HEK293 (cell line): Measurements from ENCODE around the gene DISC1.

Source experiments
- FEZF1 ChIP-seq: fragments of 450-650 bp; formaldehyde crosslinking; IDR thresholded peaks from 2 replicates; pipeline ENCODE4 v1.5.1; 2016; ENCODE audit warnings: missing biosample characterization, missing genetic modification characterization
- IKZF3 ChIP-seq: fragments of 450-650 bp; IDR thresholded peaks from 2 replicates; pipeline ENCODE4 v1.5.0; 2018; ENCODE audit warnings: missing biosample characterization, mild to moderate bottlenecking, missing genetic modification characterization, moderate library complexity
- PRDM1 ChIP-seq: fragments of 450-650 bp; formaldehyde crosslinking; IDR thresholded peaks from 2 replicates; pipeline ENCODE4; 2016; ENCODE audit warnings: missing biosample characterization, missing genetic modification characterization
- TRIM28 ChIP-seq: IDR thresholded peaks from 2 replicates; pipeline ENCODE4 v1.6.1; 2011; ENCODE audit warnings: low read length, control low read depth, borderline replicate concordance
- ZEB2 ChIP-seq: fragments of 450-650 bp; formaldehyde crosslinking; IDR thresholded peaks from 2 replicates; pipeline ENCODE4 v1.5.1; 2016; ENCODE audit warnings: missing biosample characterization, missing genetic modification characterization
- ZNF133 ChIP-seq: fragments of 450-650 bp; formaldehyde crosslinking; IDR thresholded peaks from 2 replicates; pipeline ENCODE4 v1.5.1; 2016; ENCODE audit warnings: missing biosample characterization, missing genetic modification characterization
- ZNF175 ChIP-seq: fragments of 450-650 bp; formaldehyde crosslinking; IDR thresholded peaks from 2 replicates; pipeline ENCODE4 v1.5.1; 2016; ENCODE audit warnings: missing biosample characterization, missing genetic modification characterization
- ZNF18 ChIP-seq: fragments of 450-650 bp; formaldehyde crosslinking; IDR thresholded peaks from 2 replicates; pipeline ENCODE4 v1.5.1; 2016; ENCODE audit warnings: missing biosample characterization, missing genetic modification characterization
- ZNF184 ChIP-seq: fragments of 450-650 bp; IDR thresholded peaks from 2 replicates; pipeline ENCODE4 v1.5.1; 2018; ENCODE audit warnings: missing biosample characterization, mild to moderate bottlenecking, missing genetic modification characterization
- ZNF211 ChIP-seq: fragments of 450-650 bp; formaldehyde crosslinking; IDR thresholded peaks from 2 replicates; pipeline ENCODE4 v1.5.1; 2016; ENCODE audit warnings: low read depth, missing biosample characterization, missing genetic modification characterization
- ZNF223 ChIP-seq: fragments of 450-650 bp; formaldehyde crosslinking; IDR thresholded peaks from 2 replicates; pipeline ENCODE4 v1.5.1; 2016; ENCODE audit warnings: missing biosample characterization, missing genetic modification characterization
- ZNF23 ChIP-seq: fragments of 450-650 bp; formaldehyde crosslinking; IDR thresholded peaks from 2 replicates; pipeline ENCODE4 v1.5.1; 2016; ENCODE audit warnings: missing biosample characterization, missing genetic modification characterization, borderline replicate concordance
- ZNF24 ChIP-seq: fragments of 450-650 bp; formaldehyde crosslinking; IDR thresholded peaks from 2 replicates; pipeline ENCODE4 v1.5.1; 2016; ENCODE audit warnings: missing biosample characterization, missing genetic modification characterization
- ZNF248 ChIP-seq: fragments of 450-650 bp; formaldehyde crosslinking; IDR thresholded peaks from 2 replicates; pipeline ENCODE4 v1.5.1; 2017; ENCODE audit warnings: missing biosample characterization, missing genetic modification characterization
- ZNF266 ChIP-seq: fragments of 450-650 bp; formaldehyde crosslinking; IDR thresholded peaks from 2 replicates; pipeline ENCODE4 v1.5.1; 2016; ENCODE audit warnings: missing biosample characterization, missing genetic modification characterization, low read depth
- ZNF274 ChIP-seq, 2 experiments: fragments of 200-500 bp in 1 of 2; fragments of 450-650 bp in 1 of 2; sonication (Bioruptor generic) in 1 of 2; formaldehyde crosslinking in 1 of 2; IDR thresholded peaks; 2 replicates each; pipeline versions ENCODE4 v1.5.1 to v1.6.1; 2014 to 2016; ENCODE audit warnings: borderline replicate concordance in 1 of 2, inconsistent platforms in 1 of 2, low read length in 1 of 2, missing biosample characterization in 1 of 2, missing genetic modification characterization in 1 of 2
- ZNF280C ChIP-seq: fragments of 450-650 bp; formaldehyde crosslinking; IDR thresholded peaks from 2 replicates; pipeline ENCODE4 v1.5.1; 2016; ENCODE audit warnings: missing biosample characterization, missing genetic modification characterization
- ZNF404 ChIP-seq: fragments of 450-650 bp; formaldehyde crosslinking; IDR thresholded peaks from 2 replicates; pipeline ENCODE4 v1.5.1; 2017; ENCODE audit warnings: missing biosample characterization, missing genetic modification characterization
- ZNF416 ChIP-seq: fragments of 450-650 bp; formaldehyde crosslinking; IDR thresholded peaks from 2 replicates; pipeline ENCODE4 v1.5.1; 2016; ENCODE audit warnings: missing biosample characterization, missing genetic modification characterization
- ZNF600 ChIP-seq: fragments of 450-650 bp; formaldehyde crosslinking; IDR thresholded peaks from 2 replicates; pipeline ENCODE4 v1.5.1; 2016; ENCODE audit warnings: missing biosample characterization, missing genetic modification characterization
- ZNF610 ChIP-seq: fragments of 450-650 bp; formaldehyde crosslinking; IDR thresholded peaks from 2 replicates; pipeline ENCODE4 v1.5.1; 2016; ENCODE audit warnings: missing biosample characterization, missing genetic modification characterization, borderline replicate concordance
- ZNF621 ChIP-seq: fragments of 450-650 bp; formaldehyde crosslinking; IDR thresholded peaks from 2 replicates; pipeline ENCODE4 v1.5.1; 2017; ENCODE audit warnings: missing biosample characterization, missing genetic modification characterization
- ZNF623 ChIP-seq: fragments of 450-650 bp; formaldehyde crosslinking; IDR thresholded peaks from 2 replicates; pipeline ENCODE4 v1.5.1; 2016; ENCODE audit warnings: missing biosample characterization, missing genetic modification characterization
- ZNF629 ChIP-seq: fragments of 450-650 bp; formaldehyde crosslinking; IDR thresholded peaks from 2 replicates; pipeline ENCODE4 v1.5.1; 2017; ENCODE audit warnings: missing biosample characterization, missing genetic modification characterization
- ZNF785 ChIP-seq: fragments of 450-650 bp; formaldehyde crosslinking; IDR thresholded peaks from 2 replicates; pipeline ENCODE4 v1.5.1; 2016; ENCODE audit warnings: missing biosample characterization, missing genetic modification characterization
- ZNF843 ChIP-seq: fragments of 450-650 bp; formaldehyde crosslinking; IDR thresholded peaks from 2 replicates; pipeline ENCODE4 v1.5.1; 2016; ENCODE audit warnings: missing biosample characterization, missing genetic modification characterization
- ZXDB ChIP-seq: fragments of 450-650 bp; formaldehyde crosslinking; IDR thresholded peaks from 2 replicates; pipeline ENCODE4 v1.5.1; 2016; ENCODE audit warnings: missing biosample characterization, missing genetic modification characterization
- TF ChIP-seq, protein P1 (sequence below): fragments of 450-650 bp; formaldehyde crosslinking; IDR thresholded peaks from 2 replicates; pipeline ENCODE4 v1.5.1; 2016; ENCODE audit warnings: missing biosample characterization, missing genetic modification characterization
- TF ChIP-seq, protein P2 (sequence below): fragments of 450-650 bp; formaldehyde crosslinking; IDR thresholded peaks from 2 replicates; pipeline ENCODE4 v1.5.1; 2016; ENCODE audit warnings: missing biosample characterization, missing genetic modification characterization

Gene DISC1

GRCh38 chr1:231600458-231600976 lies 26.1 kb upstream of the DISC1 start (continued):
- TF ChIP-seq ZNF280C (tag by site-specific recombination) (no peak), ZNF843 (peak; percentile 67; the same call in 1 of the 2 replicates), ZNF404 (no peak), ZNF600 (tag by site-specific recombination) (no peak), ZNF211 (no peak), ZNF785 (no peak), ZNF248 (no peak), ZNF175 (tag by site-specific recombination) (no peak), ZNF223 (tag by site-specific recombination) (no peak), ZXDB (tag by site-specific recombination) (no peak), ZEB2 (tag by site-specific recombination) (no peak), PRDM1 (tag by site-specific recombination) (no peak), IKZF3 (peak; percentile 35; the same call in 1 of the 2 replicates), ZNF610 (tag by site-specific recombination) (no peak), ZNF629 (tag by site-specific recombination) (no peak), ZNF23 (tag by site-specific recombination) (no peak), ZNF621 (tag by site-specific recombination) (no peak), ZNF623 (tag by site-specific recombination) (no peak), ZNF274 (IDR thresholded peaks at IDR 0.05; ENCODE audit: low read length) (no peak), ZNF274 (tag by site-specific recombination; IDR thresholded peaks at IDR 0.05; ENCODE audit: borderline replicate concordance) (no peak), ZNF184 (tag by site-specific recombination) (no peak), ZNF266 (tag by site-specific recombination) (no peak), FEZF1 (tag by site-specific recombination) (peak; percentile 11; the same call in 1 of the 2 replicates), ZNF18 (tag by site-specific recombination) (no peak), ZNF133 (no peak), TRIM28 (no peak), ZNF416 (no peak), ZNF24 (tag by site-specific recombination) (no peak)
- TF ChIP-seq, protein P1, sequence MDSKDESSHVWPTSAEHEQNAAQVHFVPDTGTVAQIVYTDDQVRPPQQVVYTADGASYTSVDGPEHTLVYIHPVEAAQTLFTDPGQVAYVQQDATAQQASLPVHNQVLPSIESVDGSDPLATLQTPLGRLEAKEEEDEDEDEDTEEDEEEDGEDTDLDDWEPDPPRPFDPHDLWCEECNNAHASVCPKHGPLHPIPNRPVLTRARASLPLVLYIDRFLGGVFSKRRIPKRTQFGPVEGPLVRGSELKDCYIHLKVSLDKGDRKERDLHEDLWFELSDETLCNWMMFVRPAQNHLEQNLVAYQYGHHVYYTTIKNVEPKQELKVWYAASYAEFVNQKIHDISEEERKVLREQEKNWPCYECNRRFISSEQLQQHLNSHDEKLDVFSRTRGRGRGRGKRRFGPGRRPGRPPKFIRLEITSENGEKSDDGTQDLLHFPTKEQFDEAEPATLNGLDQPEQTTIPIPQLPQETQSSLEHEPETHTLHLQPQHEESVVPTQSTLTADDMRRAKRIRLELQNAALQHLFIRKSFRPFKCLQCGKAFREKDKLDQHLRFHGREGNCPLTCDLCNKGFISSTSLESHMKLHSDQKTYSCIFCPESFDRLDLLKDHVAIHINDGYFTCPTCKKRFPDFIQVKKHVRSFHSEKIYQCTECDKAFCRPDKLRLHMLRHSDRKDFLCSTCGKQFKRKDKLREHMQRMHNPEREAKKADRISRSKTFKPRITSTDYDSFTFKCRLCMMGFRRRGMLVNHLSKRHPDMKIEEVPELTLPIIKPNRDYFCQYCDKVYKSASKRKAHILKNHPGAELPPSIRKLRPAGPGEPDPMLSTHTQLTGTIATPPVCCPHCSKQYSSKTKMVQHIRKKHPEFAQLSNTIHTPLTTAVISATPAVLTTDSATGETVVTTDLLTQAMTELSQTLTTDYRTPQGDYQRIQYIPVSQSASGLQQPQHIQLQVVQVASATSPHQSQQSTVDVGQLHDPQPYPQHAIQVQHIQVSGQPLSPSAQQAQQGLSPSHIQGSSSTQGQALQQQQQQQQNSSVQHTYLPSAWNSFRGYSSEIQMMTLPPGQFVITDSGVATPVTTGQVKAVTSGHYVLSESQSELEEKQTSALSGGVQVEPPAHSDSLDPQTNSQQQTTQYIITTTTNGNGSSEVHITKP (tag by site-specific recombination) = peak; percentile 90
- TF ChIP-seq, protein P2, sequence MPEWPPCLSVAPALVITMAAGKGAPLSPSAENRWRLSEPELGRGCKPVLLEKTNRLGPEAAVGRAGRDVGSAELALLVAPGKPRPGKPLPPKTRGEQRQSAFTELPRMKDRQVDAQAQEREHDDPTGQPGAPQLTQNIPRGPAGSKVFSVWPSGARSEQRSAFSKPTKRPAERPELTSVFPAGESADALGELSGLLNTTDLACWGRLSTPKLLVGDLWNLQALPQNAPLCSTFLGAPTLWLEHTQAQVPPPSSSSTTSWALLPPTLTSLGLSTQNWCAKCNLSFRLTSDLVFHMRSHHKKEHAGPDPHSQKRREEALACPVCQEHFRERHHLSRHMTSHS (tag by site-specific recombination) = no peak
- TF ChIP-seq, all 188 proteins: peak for 6
